Activated naive CD8-positive, alpha-beta T cell (primary cell): ENCODE results near the gene ZNF770.
"Not testable (repeated sequence)": the region's sequence is repeated elsewhere in the genome, so short reads cannot be mapped to it uniquely, and the experiment has no call there.

Source experiments
- H3K27ac Mint-ChIP-seq: one replicate; pipeline ENCODE4 v1.8.0; 2021; ENCODE audit warnings: mixed read lengths
- H3K27me3 Mint-ChIP-seq: one replicate; pipeline ENCODE4 v1.8.0; 2021; ENCODE audit warnings: mixed read lengths
- H3K36me3 Mint-ChIP-seq: one replicate; pipeline ENCODE4 v1.8.0; 2021; ENCODE audit warnings: mixed read lengths
- H3K4me1 Mint-ChIP-seq: one replicate; pipeline ENCODE4 v1.8.0; 2021; ENCODE audit warnings: low read depth, mixed read lengths
- H3K4me3 Mint-ChIP-seq: one replicate; pipeline ENCODE4 v1.8.0; 2021; ENCODE audit warnings: mild to moderate bottlenecking, mixed read lengths
- H3K9me3 Mint-ChIP-seq: one replicate; pipeline ENCODE4 v1.8.0; 2021; ENCODE audit warnings: low read depth, mixed read lengths

Gene ZNF770

DNA sequence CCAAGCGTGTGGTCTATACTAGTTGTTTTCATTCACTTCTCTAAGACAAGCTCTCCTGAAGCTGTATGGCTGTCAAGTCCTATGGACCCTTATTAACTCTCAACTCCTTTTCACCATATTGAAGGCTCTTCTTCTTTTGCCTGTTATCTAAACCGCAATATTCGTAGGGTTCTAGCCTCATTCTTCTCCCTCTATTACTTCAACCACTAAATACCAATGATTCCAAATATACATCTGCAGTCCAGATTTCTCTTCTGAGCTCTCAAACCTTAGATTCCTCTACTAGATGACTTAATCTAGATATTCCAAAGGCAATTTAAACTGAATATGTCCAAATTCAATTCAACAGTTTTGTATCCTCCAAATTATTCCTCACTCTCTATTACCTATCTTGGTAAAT lies 43.2 kb downstream of the ZNF770 start:
- no peak overlapping the region for H3K4me3 Mint-ChIP-seq
- no peaks in the 10 kb centered on the region for H3K4me1 Mint-ChIP-seq
- H3K9me3 Mint-ChIP-seq, result no peaks in the 10 kb centered on the region
- H3K36me3 Mint-ChIP-seq, result peaks cover under 1% of the 10 kb centered on the region
- H3K27me3 Mint-ChIP-seq, result no peaks in the 10 kb centered on the region
- H3K27ac Mint-ChIP-seq, result no peak overlapping the region

DNA sequence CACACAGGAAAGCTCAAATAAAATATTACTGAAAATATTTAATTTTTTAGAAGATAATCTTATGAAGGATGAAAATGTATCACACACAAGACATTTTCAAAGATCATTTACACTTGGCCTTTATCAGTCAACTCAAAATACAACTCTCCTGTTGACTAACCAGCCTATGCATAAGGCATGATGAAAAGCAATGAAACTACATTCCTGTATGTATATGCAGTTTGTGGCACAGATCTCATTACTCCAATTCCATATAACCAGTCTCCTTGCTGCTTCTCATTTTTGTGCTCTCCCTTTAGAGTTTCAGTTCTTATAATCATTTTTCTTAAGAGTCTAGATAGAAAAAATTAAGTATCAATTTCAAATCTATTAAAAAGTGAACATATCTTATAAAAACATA lies 44.4 kb downstream of the ZNF770 start:
- H3K4me1 Mint-ChIP-seq, result no peaks in the 10 kb centered on the region
- no peaks in the 10 kb centered on the region for H3K27me3 Mint-ChIP-seq
- no peaks in the 10 kb centered on the region for H3K9me3 Mint-ChIP-seq
- peaks cover 3% of the 10 kb centered on the region for H3K36me3 Mint-ChIP-seq
- no peak overlapping the region for H3K4me3 Mint-ChIP-seq
- H3K27ac Mint-ChIP-seq, result no peak overlapping the region

DNA sequence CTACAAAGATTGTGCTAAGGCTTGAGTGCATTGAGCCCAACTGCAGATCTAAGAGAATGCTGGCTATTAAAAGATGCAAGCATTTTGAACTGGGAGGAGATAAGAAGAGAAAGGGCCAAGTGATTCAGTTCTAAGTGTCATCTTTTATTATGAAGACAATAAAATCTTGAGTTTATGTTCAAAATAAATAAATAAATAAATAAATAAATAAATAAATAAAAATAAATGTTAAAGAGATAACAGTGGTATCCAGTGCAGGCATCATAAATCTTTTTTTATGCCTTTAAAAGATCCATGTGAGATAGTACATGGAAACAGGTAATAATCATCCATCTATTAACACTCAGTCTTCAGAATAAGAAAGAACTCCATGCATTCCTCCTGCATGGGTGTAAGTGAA lies 44.8 kb downstream of the ZNF770 start:
- H3K27ac Mint-ChIP-seq, H3K4me3 Mint-ChIP-seq, H3K9me3 Mint-ChIP-seq, H3K36me3 Mint-ChIP-seq, H3K4me1 Mint-ChIP-seq, H3K27me3 Mint-ChIP-seq: not testable (repeated sequence)

DNA sequence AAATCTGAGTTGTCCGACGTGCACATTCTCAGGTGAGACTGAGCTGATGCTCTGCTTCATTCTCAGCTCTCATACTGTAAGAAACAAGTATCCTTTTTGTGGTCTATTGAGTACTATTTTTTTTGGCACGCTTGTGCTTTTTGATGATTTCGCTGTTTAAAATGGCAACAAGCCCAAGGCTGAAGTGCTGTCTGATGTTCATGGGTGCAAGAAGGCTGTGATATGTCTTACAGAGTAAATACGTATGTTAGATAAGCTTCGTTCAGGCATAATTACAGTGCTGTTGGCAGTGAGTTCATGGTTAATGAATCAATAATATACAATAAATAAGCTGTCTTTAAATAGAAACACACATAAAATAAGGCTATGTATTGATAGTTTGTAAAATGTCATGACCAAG lies 45.7 kb downstream of the ZNF770 start:
- Mint-ChIP-seq H3K9me3 (no peaks in the 10 kb centered on the region), H3K27ac (no peak overlapping the region), H3K4me3 (no peak overlapping the region), H3K36me3 (peaks cover 3% of the 10 kb centered on the region), H3K4me1 (no peaks in the 10 kb centered on the region), H3K27me3 (no peaks in the 10 kb centered on the region)

DNA sequence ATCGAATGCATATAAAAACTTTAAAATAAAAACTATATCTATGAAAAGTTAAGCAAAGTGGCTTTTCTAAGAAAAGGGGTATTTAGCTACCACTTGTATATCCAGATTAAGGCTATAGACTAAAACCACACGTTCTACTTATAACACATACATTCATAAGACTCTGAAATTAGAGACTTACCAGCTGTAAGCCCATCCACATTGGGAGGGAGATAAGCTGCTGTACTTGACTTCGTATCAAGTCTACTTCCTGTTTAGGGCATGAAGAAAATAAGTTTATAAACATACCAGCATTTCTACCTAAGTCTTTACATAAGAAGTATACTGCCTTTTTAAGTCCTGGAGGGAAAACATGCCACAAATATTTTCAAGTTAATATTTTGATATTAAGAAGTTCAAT lies 46.3 kb downstream of the ZNF770 start:
- Mint-ChIP-seq H3K27ac (no peak overlapping the region), H3K4me3 (no peak overlapping the region), H3K27me3 (no peaks in the 10 kb centered on the region), H3K9me3 (no peaks in the 10 kb centered on the region), H3K4me1 (no peaks in the 10 kb centered on the region), H3K36me3 (peaks cover 3% of the 10 kb centered on the region)

DNA sequence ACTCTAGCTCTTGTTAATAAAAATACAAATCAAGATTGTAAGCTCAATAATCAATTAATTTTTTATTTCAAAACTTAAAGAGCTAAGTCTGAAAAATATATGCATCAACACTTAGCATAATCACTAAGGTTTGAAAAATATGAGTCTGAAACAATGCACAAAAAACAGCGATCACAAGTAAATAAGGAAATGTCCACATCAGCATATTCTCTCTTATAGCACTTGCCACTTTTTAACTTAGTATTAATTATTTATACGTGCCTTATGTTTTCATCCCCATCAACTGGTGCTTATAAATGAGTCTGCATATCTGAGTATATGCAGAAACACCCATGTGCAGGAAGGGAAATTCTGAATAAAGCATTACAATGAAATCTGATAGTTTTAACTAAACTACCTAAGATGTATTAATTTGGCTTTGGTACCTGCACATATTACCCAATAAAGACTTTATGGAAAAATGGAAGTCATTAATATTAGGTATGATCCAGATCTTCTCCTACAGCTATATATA lies 46.8 kb downstream of the ZNF770 start:
- Mint-ChIP-seq H3K27ac (no peak overlapping the region), H3K27me3 (no peaks in the 10 kb centered on the region), H3K4me3 (no peak overlapping the region), H3K9me3 (no peaks in the 10 kb centered on the region), H3K4me1 (no peaks in the 10 kb centered on the region), H3K36me3 (peaks cover 3% of the 10 kb centered on the region)

DNA sequence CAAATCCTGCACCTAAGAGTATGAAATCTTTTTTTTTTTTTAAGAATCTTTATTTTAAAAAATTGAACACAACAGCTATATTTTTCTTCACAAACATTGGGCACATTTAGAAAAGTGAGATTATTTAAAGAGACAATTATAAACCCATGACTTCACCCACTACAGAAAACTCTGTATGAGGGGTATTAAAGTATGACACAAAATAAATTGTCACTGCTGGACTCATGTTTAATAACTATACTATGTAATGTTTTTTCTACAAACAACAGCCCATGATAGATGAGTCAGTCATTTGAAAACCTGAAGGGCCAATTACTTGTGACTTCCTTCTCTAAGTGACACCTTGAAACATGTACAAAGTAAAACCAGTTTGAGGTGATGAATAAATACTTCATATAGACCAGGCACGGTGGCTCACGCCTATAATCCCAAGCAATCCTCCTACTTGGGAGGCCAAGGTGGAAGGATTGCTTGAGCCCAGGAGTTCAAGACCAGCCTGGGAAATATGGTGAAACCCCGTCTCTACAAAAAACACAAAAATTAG lies 54.6 kb downstream of the ZNF770 start:
- Mint-ChIP-seq H3K4me3 (no peak overlapping the region), H3K36me3 (peaks cover 21% of the 10 kb centered on the region), H3K9me3 (peaks cover 6% of the 10 kb centered on the region), H3K27me3 (no peaks in the 10 kb centered on the region), H3K4me1 (no peaks in the 10 kb centered on the region), H3K27ac (no peak overlapping the region)

DNA sequence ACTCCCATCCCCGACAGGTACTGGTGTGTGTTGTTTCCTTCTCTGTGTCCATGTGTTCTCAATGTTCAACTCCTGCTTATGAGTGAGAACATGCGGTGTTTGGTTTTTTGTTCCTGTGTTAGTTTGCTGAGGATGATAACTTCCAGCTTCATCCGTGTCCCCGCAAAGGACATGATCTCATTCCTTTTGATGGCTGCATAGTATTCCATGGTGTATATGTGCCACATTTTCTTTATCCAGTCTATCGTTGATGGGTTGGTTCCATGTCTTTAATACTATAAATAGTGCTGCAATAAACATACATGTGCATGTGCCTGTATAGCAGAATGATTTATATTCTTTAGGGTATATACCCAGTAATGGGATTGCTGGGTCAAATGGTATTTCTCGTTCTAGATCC lies 59.7 kb downstream of the ZNF770 start:
- not testable (repeated sequence) for H3K27ac Mint-ChIP-seq, H3K4me1 Mint-ChIP-seq, H3K4me3 Mint-ChIP-seq, H3K9me3 Mint-ChIP-seq, H3K27me3 Mint-ChIP-seq
- H3K36me3 Mint-ChIP-seq, result peaks cover 27% of the 10 kb centered on the region
